HG03558 (cell line): ENCODE measurements around the gene TBC1D14.

Experiments
- ATAC-seq: cut with Tn5 transposase; IDR thresholded peaks from one replicate; pipeline ENCODE4 v1.9.1; 2021; ENCODE audit warnings: moderate number of reproducible peaks; ENCODE audit not compliant: unreplicated experiment; ENCODE audit errors: extremely low read depth

TBC1D14 gene, protein sequence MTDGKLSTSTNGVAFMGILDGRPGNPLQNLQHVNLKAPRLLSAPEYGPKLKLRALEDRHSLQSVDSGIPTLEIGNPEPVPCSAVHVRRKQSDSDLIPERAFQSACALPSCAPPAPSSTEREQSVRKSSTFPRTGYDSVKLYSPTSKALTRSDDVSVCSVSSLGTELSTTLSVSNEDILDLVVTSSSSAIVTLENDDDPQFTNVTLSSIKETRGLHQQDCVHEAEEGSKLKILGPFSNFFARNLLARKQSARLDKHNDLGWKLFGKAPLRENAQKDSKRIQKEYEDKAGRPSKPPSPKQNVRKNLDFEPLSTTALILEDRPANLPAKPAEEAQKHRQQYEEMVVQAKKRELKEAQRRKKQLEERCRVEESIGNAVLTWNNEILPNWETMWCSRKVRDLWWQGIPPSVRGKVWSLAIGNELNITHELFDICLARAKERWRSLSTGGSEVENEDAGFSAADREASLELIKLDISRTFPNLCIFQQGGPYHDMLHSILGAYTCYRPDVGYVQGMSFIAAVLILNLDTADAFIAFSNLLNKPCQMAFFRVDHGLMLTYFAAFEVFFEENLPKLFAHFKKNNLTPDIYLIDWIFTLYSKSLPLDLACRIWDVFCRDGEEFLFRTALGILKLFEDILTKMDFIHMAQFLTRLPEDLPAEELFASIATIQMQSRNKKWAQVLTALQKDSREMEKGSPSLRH

DNA sequence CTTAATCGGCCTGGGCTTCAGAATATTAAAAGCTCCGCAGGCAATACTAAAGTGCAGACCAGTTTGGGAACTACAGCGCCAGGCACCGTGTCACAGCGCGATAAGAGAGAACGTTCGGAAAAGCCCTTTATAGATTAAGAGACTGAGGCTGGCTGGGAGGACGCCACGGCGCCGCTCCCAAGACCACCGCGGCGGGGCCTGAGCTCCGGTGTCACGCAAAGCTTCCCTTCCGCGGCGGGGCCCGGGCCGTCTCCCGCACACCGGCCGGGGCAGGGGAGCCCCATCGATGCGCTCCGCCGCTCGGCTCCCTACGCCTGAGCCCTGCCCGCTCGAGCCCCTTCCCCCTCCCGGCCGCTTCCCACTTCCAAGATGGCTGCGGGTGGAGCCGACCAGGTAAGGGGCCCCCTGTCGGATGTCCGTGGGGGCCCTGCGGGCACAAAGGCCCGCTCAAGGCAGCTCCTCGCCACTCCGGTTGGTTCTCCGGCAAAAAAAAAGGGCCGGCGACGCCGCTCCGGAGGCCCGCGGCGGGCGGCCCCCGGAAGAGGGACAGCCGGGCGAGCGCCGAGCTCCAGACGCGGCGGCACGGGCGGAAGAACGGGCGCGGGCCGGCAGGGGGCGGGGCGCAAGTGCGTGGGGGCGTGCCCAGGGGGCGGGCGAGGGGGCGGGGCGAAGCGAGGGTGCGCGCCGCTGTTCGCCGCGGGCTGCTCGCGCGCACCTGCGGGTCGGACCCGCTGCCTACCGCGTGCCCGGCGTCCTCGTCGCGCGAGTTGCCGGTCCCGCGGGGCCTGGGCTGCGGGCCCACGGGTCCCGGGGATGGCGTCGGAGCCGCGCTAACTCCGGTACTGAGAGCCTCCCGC, at the start of gene TBC1D14:
TBC1D14 (plus strand) TSS at position 714 of the 857 bp plus-strand sequence. CDS start 13,564 bp downstream, outside the sequence.
- peak; percentile 57 for ATAC-seq

DNA sequence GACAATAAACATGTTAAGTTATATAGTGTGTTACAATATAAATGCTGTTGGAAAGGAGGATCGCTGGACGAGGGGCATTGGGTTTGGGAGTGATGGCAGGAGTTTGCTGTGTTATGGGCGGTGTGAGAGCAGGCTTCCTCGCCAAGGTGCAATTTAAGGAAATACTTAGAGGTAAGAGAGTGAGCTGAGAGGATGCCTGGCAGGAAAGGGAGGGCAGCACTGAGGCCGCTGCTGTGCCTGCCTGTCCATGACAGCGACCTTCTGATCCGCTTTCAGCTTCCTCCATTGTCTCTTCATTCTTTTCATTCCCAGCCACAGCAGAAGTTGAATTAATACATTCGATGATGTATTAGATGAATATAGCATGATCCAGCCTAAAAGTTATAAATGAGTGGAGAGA, 41.2 kb upstream of the TBC1D14 start:
- no peak for ATAC-seq

DNA sequence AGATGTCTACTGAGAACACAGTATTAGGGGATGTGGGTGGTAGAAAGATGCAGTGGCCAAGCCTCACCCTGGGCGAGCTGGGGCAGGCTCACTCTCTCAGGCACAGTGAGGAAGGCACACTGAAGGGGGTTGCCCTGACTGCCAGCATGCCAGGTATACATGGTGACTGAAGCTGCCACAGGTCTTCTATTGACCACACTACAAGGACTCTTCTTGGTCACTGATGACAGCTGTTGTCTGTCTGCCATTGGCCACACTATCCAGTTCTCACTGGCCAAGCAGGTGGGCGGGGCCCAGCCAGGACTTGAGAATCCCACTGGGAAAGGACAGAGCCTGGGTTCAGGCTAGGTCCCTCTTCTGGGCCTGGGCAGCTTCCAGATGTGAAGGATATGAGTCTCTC, 39.7 kb upstream of the TBC1D14 start:
- ATAC-seq: no peak

DNA sequence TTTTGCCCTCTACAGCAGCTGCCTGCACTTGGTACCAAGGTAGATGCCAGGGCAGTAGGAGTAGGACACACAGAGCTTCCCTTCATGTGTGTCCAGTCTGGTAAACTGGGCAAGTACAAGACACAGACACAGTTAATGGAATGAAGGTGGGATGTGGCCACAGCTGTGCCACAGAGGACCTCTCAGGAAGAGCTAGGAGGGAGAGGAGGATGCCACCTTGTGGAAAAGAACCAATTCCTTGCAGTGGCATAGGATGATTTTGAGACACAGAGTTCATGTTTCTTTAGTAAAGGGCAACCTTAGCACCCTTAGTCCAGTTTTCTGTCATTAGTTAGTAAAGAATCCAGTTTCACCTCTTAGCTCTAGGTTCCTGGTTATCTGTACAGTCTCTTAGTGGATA, 36.3 kb upstream of the TBC1D14 start:
- no peak for ATAC-seq

DNA sequence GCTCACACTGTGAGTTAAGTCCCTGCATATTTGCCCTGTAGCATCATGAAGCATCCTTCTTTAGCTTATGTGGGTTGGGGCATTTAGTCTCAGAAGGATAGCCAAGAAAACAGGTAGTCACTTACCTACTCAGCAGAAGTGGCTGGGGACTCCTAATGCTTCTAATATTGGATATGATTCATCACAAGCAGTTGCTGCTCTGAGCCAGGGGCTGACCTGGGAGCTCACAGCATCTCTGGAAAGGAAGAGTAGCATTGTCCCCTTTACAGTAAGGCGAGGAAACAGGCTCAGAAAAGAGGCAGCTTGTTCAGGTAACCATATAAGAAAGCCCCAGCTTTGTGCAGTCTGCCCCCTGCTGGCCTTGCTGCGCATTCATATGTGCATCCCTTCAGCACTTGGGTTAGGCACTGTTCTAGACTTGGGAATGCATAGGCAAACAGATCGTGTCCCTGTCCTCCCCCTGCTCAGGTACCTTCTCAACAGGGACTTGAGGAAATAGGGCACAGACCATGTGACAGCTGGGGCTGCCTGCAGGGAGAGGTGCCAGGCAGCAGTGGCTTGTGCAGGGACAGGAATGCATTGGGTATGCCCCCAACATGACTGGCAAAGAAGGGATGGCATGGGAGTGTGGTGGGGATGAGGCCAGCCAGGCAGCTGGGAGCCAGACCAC, 35.7 kb upstream of the TBC1D14 start:
- ATAC-seq: no peak

DNA sequence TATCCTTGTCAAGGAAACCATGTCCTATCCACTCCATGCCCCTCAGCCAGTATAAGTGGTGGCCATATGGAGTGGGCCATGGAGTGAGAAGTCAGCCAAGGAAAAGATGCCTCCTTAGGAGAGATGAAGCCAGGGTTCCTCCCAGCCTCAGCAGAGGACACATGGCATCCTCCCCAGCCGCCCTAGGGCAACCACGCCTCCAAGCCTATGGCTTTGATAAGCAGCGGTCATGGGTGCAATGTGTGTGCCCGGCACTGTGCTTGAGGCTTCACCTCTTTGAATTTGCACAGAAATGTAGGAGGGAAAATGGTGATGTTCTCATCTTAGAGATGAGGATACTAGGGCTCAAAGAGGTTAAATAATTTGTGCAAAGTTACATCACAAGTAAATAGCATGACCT, 34.6 kb upstream of the TBC1D14 start:
- ATAC-seq: no peak

DNA sequence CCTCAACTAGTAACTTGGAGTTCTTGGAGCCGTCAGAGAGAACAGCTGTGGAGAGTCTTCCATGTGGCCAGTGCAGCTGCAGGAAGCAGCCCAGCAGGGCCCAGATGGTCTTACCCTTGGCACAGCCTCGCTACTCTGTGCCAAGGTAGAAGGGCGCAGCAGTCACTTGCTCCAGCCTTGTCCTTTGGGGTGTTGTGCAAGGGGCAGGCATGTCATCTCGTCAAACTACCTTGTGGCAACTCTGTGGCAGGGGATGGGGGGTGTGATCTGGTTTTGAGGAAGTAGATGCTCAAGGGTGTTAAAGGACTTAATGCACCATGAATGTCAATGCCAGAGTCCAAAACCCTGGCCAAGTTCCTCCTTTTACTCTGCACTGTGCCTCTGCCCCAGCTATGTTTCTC, 34.2 kb upstream of the TBC1D14 start:
- ATAC-seq: no peak

DNA sequence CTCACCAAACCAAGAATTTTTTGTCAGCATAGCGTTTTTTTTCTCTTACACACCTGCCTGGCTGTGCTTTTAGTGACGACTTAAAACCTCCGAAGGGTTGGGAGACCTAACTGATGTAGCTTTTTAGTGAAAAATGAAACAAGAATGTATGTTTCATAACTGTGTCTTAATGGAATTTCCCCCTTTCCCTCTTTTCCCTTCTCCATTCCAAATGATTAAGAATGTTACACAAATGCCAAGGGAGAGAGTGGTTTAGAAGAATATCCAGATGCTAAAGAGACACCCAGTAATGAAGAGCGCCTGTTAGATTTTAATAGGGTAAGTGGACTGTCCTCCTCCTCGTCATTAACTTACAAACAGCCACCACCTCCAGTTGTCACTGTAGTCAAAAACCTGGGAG, 33.2 kb upstream of the TBC1D14 start:
- no peak for ATAC-seq

DNA sequence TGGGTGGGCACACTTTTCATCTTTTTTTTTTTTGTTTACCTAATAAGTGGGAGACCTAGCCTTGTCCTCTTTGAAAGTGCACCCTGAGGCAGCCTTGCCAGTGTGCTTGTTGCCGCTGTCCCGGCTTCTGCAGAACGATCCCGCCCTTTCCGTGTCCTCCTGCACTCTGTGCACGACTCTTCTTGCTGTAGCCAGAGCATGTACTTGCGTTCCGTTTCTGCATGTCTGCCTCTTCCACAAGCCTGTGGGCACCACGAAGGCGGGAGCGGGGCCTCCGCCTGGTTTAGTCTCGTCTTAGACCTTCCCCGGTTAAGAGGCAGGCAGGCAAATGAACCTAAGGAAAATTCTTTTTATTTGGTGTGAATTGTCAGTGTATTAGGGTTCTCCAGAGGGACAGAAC, 32.6 kb upstream of the TBC1D14 start:
- ATAC-seq: no peak

DNA sequence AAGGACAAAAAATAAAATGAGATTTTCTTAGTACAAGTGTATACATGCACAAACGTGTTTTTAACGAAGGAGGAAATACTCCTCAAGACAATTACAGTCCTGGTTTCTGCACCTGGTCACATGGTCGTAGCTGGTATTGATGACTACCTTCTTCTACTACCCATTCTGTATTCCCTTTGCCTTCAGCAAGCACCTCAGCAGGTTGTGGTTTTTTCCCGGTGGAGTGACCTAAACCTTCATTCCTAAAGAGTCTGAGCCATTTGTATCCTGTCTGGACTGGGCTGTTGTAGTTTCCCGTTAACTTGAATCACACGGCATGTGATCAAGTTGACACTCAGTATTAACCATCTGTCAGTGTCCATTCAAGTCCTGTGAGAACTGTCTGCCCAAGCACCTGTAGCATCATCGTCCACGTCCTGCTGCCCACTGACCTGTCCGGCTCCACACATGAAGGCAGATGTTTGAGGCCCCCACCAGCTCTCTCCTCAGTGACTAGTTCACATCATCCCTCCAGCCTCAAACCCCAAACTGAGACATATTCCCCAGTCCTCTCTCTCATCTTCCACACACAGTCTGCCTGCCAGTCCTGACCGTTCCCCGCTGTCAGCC, 31.1 kb upstream of the TBC1D14 start:
- no peak for ATAC-seq

DNA sequence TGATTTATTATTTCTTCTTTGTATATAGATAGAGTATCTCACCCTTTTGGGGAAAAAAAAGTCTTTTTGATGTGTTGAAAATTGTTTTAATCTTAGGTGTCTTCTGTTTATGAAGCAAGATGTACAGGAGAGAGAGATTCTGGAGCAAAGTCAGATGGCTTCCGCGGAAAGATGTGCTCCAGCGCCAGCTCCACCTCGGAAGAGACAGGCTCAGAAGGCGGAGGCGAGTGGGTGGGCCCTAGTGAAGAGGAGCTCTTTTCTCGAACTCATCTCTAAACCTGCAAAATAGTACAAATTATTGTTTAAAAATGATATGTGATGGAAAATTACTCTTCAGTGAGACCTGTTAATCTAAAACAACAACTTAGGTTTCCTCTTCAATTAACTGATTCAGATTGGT, 28.9 kb upstream of the TBC1D14 start:
- no peak for ATAC-seq

DNA sequence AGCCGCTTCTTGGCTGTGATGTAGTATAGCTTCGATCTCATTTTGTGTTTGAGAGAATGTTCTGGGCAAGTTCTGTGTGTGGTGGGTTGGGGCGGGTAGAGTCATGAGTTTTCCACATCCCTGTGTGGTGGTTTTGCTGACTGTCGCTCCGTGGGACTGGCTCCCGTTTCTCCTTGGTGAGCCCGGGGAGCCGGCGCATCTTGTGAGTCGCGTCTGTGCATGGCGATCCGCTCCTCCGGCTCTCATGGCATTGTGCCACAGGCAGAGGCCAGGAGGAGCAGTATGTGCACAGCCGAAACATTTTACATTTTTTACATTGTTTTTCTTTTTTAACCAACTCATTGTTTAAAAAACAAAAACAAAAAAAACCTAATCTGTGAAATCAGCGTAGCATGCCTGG, 27.7 kb upstream of the TBC1D14 start:
- ATAC-seq: no peak

DNA sequence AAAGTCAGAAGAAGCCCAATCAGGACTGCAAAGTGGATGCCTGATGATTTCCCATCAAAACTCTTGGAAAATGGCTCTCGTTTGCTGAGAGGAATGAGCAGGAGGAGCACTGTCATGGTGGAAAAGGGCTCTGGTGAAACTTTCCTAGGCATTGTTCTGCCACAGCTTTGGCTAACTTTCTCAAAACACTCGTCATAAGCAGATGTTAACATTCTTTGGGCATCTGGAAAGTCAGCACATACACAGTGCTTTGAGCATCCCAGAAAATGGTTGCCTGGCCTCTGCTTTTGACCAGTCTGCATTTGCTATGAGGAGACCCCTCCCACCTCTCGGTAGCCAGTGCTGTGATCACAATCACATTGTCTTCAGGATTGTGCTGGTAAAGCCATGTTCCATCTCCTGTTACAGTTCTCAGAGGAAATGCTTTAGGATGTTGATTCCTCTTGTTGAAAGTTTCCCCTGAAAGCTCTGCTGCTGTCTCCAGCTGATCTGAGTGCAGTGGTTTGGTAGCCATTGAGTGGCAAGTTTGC, 25.2 kb upstream of the TBC1D14 start:
- ATAC-seq: no peak

DNA sequence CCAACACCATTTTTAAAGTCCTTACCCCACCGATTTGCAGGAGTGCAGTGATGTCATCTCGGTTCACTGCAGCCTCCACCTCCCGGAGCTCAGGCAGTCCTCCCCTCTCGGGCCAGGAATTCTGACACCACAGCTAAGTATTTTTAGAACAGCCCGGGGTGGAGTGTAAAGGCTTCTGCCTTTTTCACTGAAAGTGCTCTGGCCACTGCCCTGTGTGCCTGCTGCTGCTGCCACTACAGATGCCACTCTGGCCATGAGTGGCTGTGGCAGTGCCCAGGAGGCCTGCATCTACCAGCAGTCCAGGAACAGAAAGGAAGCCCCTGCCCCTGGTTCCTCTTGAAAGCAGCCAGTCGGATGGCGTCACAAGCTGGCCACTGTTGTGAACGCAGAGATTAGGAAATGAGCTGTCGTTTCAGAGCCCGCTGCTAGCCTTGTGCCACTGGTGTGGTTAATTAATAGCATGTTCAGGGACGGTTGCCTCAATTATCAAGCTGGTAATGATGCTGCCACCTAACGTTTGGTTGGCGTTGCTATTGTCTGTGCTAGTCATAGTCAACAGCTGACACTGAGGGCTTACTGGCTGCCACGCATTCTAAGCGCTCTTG, 23.6 kb upstream of the TBC1D14 start:
- ATAC-seq: no peak

DNA sequence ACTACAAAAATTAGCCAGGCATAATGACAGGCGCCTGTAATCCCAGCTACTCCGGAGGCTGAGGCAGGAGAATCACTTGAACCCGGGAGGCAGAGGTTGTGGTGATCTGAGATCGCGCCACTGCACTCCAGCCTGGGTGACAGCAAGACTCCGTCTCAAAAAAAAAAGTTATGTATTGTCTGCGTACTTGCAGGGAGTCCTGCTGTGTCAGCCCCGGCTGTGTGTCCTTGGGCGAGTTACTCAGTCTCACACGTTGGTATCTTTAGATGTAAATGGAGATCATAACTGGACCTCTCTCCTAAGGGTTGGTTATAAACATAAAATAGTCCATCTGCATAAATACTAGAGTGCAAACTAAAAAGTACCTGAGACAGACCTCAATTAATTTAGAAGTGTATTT, 22.7 kb upstream of the TBC1D14 start:
- no peak for ATAC-seq

DNA sequence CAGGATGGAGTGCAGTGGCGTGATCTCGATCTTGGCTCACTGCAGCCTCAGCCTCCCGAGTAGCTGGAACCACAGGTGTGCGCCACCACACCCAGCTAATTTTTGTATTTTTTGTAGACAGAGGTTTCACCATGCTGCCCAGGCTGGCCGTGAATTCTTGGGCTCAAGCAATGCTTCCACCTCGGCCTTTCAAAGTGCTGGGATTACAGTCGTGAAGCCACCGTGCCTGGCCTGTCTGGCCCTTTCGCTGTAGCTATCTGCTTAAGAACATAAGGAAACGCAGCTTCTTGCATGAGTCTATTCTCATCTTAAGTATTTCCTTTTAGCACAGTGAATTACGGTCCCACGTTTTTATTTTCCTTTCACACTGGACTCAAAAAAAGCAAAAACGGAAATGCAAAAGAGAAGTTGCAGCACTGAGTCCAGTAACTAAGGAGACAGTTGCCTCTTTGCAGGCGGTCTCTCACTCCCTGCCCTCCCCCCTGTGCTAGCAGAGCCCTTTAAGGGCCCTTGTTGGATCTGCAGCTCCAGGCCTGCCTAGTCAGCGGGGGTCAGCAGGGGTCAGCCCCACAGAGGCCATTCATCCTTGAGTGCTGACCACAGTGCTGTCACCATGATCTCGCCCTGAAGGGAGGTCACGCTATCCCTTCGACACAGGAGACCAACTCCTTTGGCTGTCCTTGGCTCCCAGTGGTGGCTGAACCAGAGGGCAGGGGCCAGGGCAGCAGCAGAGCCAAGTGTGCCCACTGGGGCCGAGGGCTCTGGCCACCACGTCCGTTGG, 21.8 kb upstream of the TBC1D14 start:
- ATAC-seq: no peak

DNA sequence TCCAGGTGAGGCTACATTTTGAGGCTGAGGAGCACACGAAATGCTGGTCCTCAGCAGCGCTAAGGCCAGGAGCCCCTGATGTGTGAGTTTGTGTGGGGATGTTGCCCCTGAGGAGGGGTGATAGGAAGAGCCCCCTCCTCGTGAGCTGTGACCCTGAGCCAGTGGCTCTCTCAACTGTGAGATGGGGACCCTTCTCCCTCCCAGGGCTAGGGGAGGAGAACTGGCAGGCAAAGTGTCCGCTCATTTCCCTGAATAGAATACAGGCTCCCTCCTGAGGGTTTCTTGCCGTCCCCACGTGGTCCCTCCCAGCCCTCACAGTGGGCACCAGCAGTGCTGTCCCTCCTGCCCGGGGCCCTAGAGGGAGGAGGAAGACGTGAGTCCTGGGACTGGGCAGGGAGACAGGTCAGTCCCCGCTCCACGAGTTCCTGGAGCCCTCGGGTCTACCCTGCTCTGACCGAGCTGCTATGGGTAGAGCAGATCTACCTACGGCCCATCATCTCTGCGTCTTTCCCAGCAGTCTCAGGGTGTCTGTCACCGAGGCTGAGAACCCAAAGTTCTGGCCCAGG, 21.0 kb upstream of the TBC1D14 start:
- no peak for ATAC-seq

DNA sequence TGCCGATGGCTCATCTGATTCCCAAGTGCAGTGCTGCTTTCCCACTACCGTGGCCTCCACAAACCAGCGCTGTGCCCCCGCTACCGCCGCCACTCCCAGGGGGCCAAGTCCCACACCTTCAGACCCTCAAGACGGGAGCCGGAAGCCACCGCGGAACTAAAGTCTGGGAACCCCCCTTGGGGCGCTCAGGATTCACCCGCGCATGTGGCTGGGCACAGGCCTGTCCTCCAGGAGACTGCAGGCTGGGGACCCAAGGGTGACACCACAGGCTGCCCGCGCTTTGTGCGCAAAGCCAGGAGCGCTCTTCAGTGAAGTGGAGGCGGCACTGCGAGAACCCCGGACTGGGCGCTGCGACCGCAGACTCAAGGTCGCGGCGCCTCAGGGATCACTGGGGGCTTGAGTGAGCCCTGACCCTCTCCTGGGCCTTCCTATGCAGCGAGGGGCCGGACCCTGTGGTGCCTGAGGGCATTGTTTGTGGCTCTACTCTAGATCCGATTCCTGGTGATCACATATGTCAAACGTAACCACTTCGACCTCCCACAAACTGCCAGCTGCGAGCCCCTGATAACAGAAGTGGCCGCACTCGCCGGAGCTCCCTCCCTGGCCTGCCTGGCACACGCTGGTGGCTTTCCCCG, 20.4 kb upstream of the TBC1D14 start:
- ATAC-seq: no peak
